PC-9 (cell line): ENCODE data around the gene SPTA1.

ENCODE experiments used
- CTCF ChIP-seq: fragments of 200-600 bp; sonication (generic); conservative IDR thresholded peaks from 2 replicates; pipeline ENCODE4 v1.6.1; 2017; ENCODE audit warnings: mixed run types, antibody characterized with exemption, mild to moderate bottlenecking, moderate library complexity
- EZH2 ChIP-seq: fragments of 200-600 bp; sonication (generic); IDR thresholded peaks from 2 replicates; pipeline ENCODE4 v1.8.0; 2017; ENCODE audit warnings: antibody characterized with exemption, low read depth

- TF ChIP-seq CTCF, result no peak
- no peak for TF ChIP-seq EZH2
These were observed 20.5 kb downstream of the SPTA1 start for GRCh38 chr1:158666037-158666436.
